Ovary (tissue), 3 donors: ENCODE data around the gene HSD17B3.

Experiments used
- EP300 ChIP-seq: sonication (generic); formaldehyde crosslinking; IDR thresholded peaks from one replicate; pipeline ENCODE4 v1.6.1; 2017; ENCODE audit warnings: antibody characterized with exemption
- POLR2A ChIP-seq: fragments of 450-650 bp; IDR thresholded peaks from one replicate; pipeline ENCODE4 v1.6.1; 2017; ENCODE audit warnings: antibody characterized with exemption, mild to moderate bottlenecking, moderate library complexity
- TF ChIP-seq, protein P1 (sequence below), 3 donors: fragments of 450-650 bp in 2 of 3; fragments of 200-600 bp in 1 of 3; IDR thresholded peaks; one replicate each; pipeline versions ENCODE4 v1.5.1 to v1.8.0; 2016 to 2022; ENCODE audit warnings: antibody characterized with exemption in 3 of 3, mild to moderate bottlenecking in 1 of 3
- donor health status: DM: no; HTN: no; CAD: no.

DNA sequence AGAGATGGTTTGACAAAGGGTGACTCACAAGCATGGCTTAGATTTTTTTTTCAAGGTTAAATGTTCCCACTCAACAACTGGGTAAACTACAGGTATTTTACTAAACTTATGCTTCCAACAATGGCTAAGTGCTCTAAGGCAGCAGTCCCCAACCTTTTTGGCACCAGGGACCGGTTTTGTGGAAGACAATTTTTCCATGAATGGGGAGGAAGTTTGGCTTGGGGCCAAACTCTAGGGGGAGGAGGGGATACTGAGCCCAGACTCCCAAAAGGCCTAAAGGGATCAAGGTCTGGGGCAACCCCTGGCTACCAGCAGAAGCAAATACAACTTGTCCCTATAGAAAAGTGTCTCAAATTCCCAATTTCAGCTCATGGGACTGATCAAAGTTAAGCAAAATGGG lies 32.0 kb upstream of the HSD17B3 start:
- TF ChIP-seq POLR2A = no peak
- TF ChIP-seq, protein P1, sequence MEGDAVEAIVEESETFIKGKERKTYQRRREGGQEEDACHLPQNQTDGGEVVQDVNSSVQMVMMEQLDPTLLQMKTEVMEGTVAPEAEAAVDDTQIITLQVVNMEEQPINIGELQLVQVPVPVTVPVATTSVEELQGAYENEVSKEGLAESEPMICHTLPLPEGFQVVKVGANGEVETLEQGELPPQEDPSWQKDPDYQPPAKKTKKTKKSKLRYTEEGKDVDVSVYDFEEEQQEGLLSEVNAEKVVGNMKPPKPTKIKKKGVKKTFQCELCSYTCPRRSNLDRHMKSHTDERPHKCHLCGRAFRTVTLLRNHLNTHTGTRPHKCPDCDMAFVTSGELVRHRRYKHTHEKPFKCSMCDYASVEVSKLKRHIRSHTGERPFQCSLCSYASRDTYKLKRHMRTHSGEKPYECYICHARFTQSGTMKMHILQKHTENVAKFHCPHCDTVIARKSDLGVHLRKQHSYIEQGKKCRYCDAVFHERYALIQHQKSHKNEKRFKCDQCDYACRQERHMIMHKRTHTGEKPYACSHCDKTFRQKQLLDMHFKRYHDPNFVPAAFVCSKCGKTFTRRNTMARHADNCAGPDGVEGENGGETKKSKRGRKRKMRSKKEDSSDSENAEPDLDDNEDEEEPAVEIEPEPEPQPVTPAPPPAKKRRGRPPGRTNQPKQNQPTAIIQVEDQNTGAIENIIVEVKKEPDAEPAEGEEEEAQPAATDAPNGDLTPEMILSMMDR (IDR thresholded peaks at IDR 0.05) = no peak
- TF ChIP-seq EP300 = no peak
